Neural progenitor cell (in vitro differentiated cells): ENCODE measurements around the gene KLHL3. TPM values are rescaled to one million over a fixed set of nuclear protein-coding genes. Genes with fewer than 3 reads are reported as not detected.

ENCODE experiments used
- DNase-seq: peaks from one replicate; pipeline ENCODE4 v3.0.0-alpha.2; 2016; ENCODE audit warnings: low spot score
- H2AFZ ChIP-seq: fragments of 200-600 bp; sonication (generic); replicated peaks from 2 replicates; pipeline ENCODE4 v1.6.1; 2016; ENCODE audit warnings: antibody characterized with exemption
- H3F3A ChIP-seq: fragments of 200-600 bp; sonication (generic); 2 replicates; pipeline ENCODE4 v1.6.1; 2016; ENCODE audit warnings: antibody characterized with exemption, low read depth
- H3K27ac ChIP-seq: fragments of 200-600 bp; sonication (generic); 2 replicates; pipeline ENCODE4 v1.5.1; 2016; ENCODE audit warnings: mild to moderate bottlenecking
- H3K27me3 ChIP-seq: fragments of 200-600 bp; sonication (generic); 2 replicates; pipeline ENCODE4 v1.6.1; 2016; ENCODE audit warnings: mild to moderate bottlenecking, moderate library complexity
- H3K36me3 ChIP-seq: fragments of 200-600 bp; sonication (generic); 2 replicates; pipeline ENCODE4 v1.5.1; 2016
- H3K4me1 ChIP-seq: fragments of 200-600 bp; sonication (generic); 2 replicates; pipeline ENCODE4 v1.6.1; 2016; ENCODE audit warnings: mixed run types
- H3K4me2 ChIP-seq: fragments of 200-600 bp; sonication (generic); 2 replicates; pipeline ENCODE4 v1.6.1; 2016
- H3K4me3 ChIP-seq: fragments of 200-600 bp; sonication (generic); 2 replicates; pipeline ENCODE4 v1.5.1; 2016
- H3K79me2 ChIP-seq: fragments of 200-600 bp; sonication (generic); 2 replicates; pipeline ENCODE4 v1.6.1; 2016; ENCODE audit warnings: low read depth
- H3K9ac ChIP-seq: fragments of 200-600 bp; sonication (generic); 2 replicates; pipeline ENCODE4 v1.6.1; 2016
- H3K9me3 ChIP-seq: fragments of 200-600 bp; sonication (generic); 2 replicates; pipeline ENCODE4 v1.5.1; 2016; ENCODE audit warnings: low read depth
- H4K20me1 ChIP-seq: fragments of 200-600 bp; sonication (generic); 2 replicates; pipeline ENCODE4 v1.6.1; 2016; ENCODE audit warnings: low read depth
- H3K27ac Mint-ChIP-seq: 3 replicates; pipeline ENCODE4 v1.8.0; 2021; ENCODE audit warnings: mixed read lengths
- H3K27me3 Mint-ChIP-seq: 2 replicates; pipeline ENCODE4 v1.8.0; 2022; ENCODE audit warnings: low read depth, mild to moderate bottlenecking, inconsistent platforms, moderate library complexity, mixed read lengths; ENCODE audit not compliant: insufficient read depth
- H3K36me3 Mint-ChIP-seq: 3 replicates; pipeline ENCODE4 v1.8.0; 2021; ENCODE audit warnings: mixed read lengths
- H3K4me1 Mint-ChIP-seq: 3 replicates; pipeline ENCODE4 v1.8.0; 2021; ENCODE audit warnings: mixed read lengths
- H3K4me3 Mint-ChIP-seq: 3 replicates; pipeline ENCODE4 v1.8.0; 2021; ENCODE audit warnings: mild to moderate bottlenecking, moderate library complexity, mixed read lengths
- H3K9me3 Mint-ChIP-seq: 3 replicates; pipeline ENCODE4 v1.8.0; 2020; ENCODE audit warnings: mixed read lengths
- EZH2 ChIP-seq: fragments of 200-600 bp; sonication (generic); IDR thresholded peaks from 2 replicates; pipeline ENCODE4 v1.6.1; 2017; ENCODE audit warnings: antibody characterized with exemption, mild to moderate bottlenecking, moderate library complexity
- EZH2phosphoT487 ChIP-seq: fragments of 200-600 bp; sonication (generic); IDR thresholded peaks from 2 replicates; pipeline ENCODE4 v1.6.1; 2017; ENCODE audit warnings: antibody characterized with exemption
- total RNA-seq: library from RNA; depleted of rRNA; stranded (reverse); fragments of >200 nt; gene quantifications from 2 replicates; pipeline ENCODE4 v1.2.3, GENCODE V29; 2015; ENCODE audit warnings: low replicate concordance
- TF ChIP-seq, protein P1 (sequence below): fragments of 200-600 bp; sonication (generic); IDR thresholded peaks from 2 replicates; pipeline ENCODE4 v1.5.1; 2017; ENCODE audit warnings: antibody characterized with exemption, mild to moderate bottlenecking

The KLHL3 gene
- total RNA-seq, 1 donor from 2014 or later: 26.8 TPM

DNA sequence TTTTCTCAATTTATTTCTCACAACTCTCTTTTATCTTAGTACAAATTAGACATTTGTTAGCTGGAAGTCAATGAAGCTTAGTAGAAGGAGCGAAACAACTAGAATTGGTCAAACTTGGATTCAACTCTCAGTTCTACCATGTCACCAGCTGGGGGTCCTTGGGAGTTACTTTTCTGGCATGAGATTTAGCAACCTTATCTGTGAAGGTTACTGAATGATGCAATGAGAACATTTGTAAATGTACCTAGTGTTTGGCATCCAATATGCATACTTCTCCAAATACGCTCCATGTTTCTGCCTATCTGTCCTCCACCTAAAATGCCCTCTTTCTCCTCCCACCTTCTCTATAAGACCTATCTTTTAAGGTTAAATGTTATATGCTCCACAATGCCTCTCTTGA, 12.0 kb upstream of the KLHL3 start:
- no peaks in the 10 kb centered on the region for H3K9me3 Mint-ChIP-seq
- Histone ChIP-seq H3K4me3 (no peak overlapping the region), H3K4me2 (no peak overlapping the region), H3K27ac (no peak overlapping the region), H3K36me3 (no peaks in the 10 kb centered on the region), H3K9ac (no peak overlapping the region), H2AFZ (no peak overlapping the region), H3F3A (peaks cover 37% of the 10 kb centered on the region), H3K9me3 (no peaks in the 10 kb centered on the region), H3K27me3 (no peaks in the 10 kb centered on the region), H3K4me1 (peaks cover 26% of the 10 kb centered on the region), H4K20me1 (peaks cover 50% of the 10 kb centered on the region), H3K79me2 (peaks cover 49% of the 10 kb centered on the region)
- H3K27ac Mint-ChIP-seq: no peak overlapping the region
- H3K4me1 Mint-ChIP-seq: peaks cover 14% of the 10 kb centered on the region
- no peak for TF ChIP-seq EZH2phosphoT487
- TF ChIP-seq, protein P1, sequence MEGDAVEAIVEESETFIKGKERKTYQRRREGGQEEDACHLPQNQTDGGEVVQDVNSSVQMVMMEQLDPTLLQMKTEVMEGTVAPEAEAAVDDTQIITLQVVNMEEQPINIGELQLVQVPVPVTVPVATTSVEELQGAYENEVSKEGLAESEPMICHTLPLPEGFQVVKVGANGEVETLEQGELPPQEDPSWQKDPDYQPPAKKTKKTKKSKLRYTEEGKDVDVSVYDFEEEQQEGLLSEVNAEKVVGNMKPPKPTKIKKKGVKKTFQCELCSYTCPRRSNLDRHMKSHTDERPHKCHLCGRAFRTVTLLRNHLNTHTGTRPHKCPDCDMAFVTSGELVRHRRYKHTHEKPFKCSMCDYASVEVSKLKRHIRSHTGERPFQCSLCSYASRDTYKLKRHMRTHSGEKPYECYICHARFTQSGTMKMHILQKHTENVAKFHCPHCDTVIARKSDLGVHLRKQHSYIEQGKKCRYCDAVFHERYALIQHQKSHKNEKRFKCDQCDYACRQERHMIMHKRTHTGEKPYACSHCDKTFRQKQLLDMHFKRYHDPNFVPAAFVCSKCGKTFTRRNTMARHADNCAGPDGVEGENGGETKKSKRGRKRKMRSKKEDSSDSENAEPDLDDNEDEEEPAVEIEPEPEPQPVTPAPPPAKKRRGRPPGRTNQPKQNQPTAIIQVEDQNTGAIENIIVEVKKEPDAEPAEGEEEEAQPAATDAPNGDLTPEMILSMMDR: no peak
- no peak for TF ChIP-seq EZH2
- H3K27me3 Mint-ChIP-seq: no peaks in the 10 kb centered on the region
- DNase-seq: no peak
- H3K36me3 Mint-ChIP-seq: peaks cover 8% of the 10 kb centered on the region
- H3K4me3 Mint-ChIP-seq: no peak overlapping the region

GRCh38 chr5:137743031-137743640, 7.2 kb upstream of the KLHL3 start:
- Mint-ChIP-seq H3K9me3 (no peaks in the 10 kb centered on the region), H3K36me3 (no peaks in the 10 kb centered on the region), H3K4me1 (no peaks in the 10 kb centered on the region), H3K27me3 (no peaks in the 10 kb centered on the region), H3K4me3 (no peak overlapping the region), H3K27ac (no peak overlapping the region)
- Histone ChIP-seq H3K4me3 (no peak overlapping the region), H3K9me3 (no peaks in the 10 kb centered on the region), H3K4me2 (no peak overlapping the region), H3K79me2 (peaks cover 2% of the 10 kb centered on the region), H3K27me3 (no peaks in the 10 kb centered on the region), H2AFZ (no peak overlapping the region), H3K9ac (no peak overlapping the region), H3K36me3 (no peaks in the 10 kb centered on the region), H3K4me1 (no peaks in the 10 kb centered on the region), H3F3A (peaks cover 14% of the 10 kb centered on the region), H4K20me1 (peaks cover 3% of the 10 kb centered on the region), H3K27ac (no peak overlapping the region)
- TF ChIP-seq EZH2phosphoT487: no peak
- TF ChIP-seq, protein P1: peak; percentile 74
- no peak for TF ChIP-seq EZH2
- peak; percentile 86 for DNase-seq

GRCh38 chr5:137741718-137742117, 5.8 kb upstream of the KLHL3 start:
- Histone ChIP-seq H3K9me3 (no peaks in the 10 kb centered on the region), H3K36me3 (no peaks in the 10 kb centered on the region), H3K79me2 (no peaks in the 10 kb centered on the region), H3K9ac (no peak overlapping the region), H3F3A (peaks cover 1% of the 10 kb centered on the region), H3K4me1 (no peaks in the 10 kb centered on the region), H3K27me3 (no peaks in the 10 kb centered on the region), H2AFZ (no peak overlapping the region), H3K4me2 (no peak overlapping the region), H3K4me3 (no peak overlapping the region), H4K20me1 (no peaks in the 10 kb centered on the region), H3K27ac (no peak overlapping the region)
- Mint-ChIP-seq H3K27ac (no peak overlapping the region), H3K27me3 (no peaks in the 10 kb centered on the region), H3K9me3 (peaks cover 5% of the 10 kb centered on the region), H3K4me1 (no peaks in the 10 kb centered on the region), H3K36me3 (no peaks in the 10 kb centered on the region), H3K4me3 (no peak overlapping the region)
- TF ChIP-seq EZH2phosphoT487: no peak
- TF ChIP-seq, protein P1: no peak
- no peak for TF ChIP-seq EZH2
- DNase-seq: no peak
